Ectodermal cell (in vitro differentiated cells): ENCODE results near the gene SIRPG.

Experiments used
- H3K27ac ChIP-seq: 2 replicates; pipeline ENCODE4 v1.7.0; 2013; ENCODE audit warnings: mild to moderate bottlenecking, low read depth, low read length; ENCODE audit not compliant: insufficient read depth, poor library complexity, severe bottlenecking
- H3K27me3 ChIP-seq: 2 replicates; pipeline ENCODE4 v1.7.0; 2013; ENCODE audit warnings: mild to moderate bottlenecking, low read length; ENCODE audit not compliant: insufficient read depth, control insufficient read depth, poor library complexity, severe bottlenecking
- H3K36me3 ChIP-seq: one replicate; pipeline ENCODE4 v1.7.0; 2013; ENCODE audit warnings: low read length; ENCODE audit not compliant: control insufficient read depth, insufficient read depth
- H3K4me1 ChIP-seq: one replicate; pipeline ENCODE4 v1.7.0; 2013; ENCODE audit warnings: low read length; ENCODE audit not compliant: control insufficient read depth, insufficient read depth
- H3K4me3 ChIP-seq: 2 replicates; pipeline ENCODE4 v1.7.0; 2013; ENCODE audit warnings: low read depth, low read length, control low read depth; ENCODE audit not compliant: insufficient read depth
- H3K9me3 ChIP-seq: 2 replicates; pipeline ENCODE4 v1.7.0; 2013; ENCODE audit warnings: mild to moderate bottlenecking, low read length, moderate library complexity; ENCODE audit not compliant: control insufficient read depth
- WGBS, 2 experiments: methylation state at CpG; one replicate each; pipeline ENCODE4 v1.1.7; 2013; ENCODE audit warnings: missing lambda C conversion rate in 2 of 2; 5-methylcytosine and 5-hydroxymethylcytosine counted together

SIRPG gene

GRCh38 chr20:1689721-1690120 is 32.1 kb upstream of the SIRPG start:
- WGBS, 2 experiments = 93% methylated on average over 3 of the region's 3 CpGs
- Histone ChIP-seq H3K9me3 (no peaks in the 10 kb centered on the region), H3K27me3 (no peaks in the 10 kb centered on the region), H3K4me3 (no peak overlapping the region), H3K27ac (no peak overlapping the region), H3K4me1 (no peaks in the 10 kb centered on the region), H3K36me3 (no peaks in the 10 kb centered on the region)

DNA sequence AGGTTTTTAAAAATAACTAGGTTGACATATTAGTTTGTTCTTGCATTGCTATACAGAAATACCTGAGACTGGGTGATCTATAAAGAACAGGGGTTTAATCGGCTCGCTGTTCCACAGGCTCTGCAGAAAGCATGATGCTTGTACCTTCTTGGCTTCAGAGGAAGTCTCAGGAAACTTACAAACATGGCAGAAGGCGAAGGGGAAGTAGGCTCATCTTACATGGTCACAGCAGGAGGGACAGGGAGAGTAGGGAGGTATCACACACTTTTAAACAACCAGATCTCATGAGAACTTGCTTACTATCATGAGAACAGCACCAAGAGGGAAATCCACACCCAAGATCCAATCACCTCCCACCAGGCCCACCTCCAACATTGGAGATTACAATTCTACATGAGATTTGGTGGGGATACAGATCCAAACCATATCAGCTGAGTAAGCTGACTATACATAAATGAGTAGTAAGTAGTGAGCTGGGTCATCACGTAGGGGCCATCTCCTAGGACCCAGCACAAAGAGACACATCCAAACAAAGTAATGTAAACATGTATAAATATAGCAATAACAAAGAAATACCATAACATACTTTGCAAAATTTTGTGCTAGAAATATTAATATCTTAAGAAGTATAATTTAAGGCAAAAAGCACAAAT is 31.4 kb upstream of the SIRPG start:
- Histone ChIP-seq H3K27ac (no peak overlapping the region), H3K4me1 (no peaks in the 10 kb centered on the region), H3K36me3 (no peaks in the 10 kb centered on the region), H3K9me3 (no peaks in the 10 kb centered on the region), H3K27me3 (no peaks in the 10 kb centered on the region), H3K4me3 (no peak overlapping the region)
- WGBS, 2 experiments = 91 to 95% methylated on average over 3 of the region's 4 CpGs

DNA sequence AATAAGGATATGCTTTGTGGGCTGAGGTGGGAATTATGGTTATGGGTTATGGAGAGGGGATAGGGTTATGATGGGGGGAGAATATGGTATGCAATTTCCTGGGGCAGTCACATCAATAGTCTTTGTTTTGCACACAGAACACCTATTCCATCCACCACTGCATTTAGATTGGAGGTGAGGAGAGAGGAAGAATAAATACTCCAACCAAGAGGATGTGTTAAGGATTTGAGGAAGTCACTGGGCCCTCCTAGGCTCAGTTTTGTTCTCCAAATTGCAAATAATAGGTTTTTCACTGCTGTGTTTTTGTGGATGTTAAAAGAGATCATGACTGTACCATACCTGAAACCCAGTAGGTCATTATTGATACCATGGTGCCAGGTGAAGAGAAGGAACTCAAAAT is 29.5 kb upstream of the SIRPG start:
- Histone ChIP-seq H3K36me3 (no peaks in the 10 kb centered on the region), H3K27me3 (no peaks in the 10 kb centered on the region), H3K4me1 (no peaks in the 10 kb centered on the region), H3K4me3 (no peak overlapping the region), H3K9me3 (no peaks in the 10 kb centered on the region), H3K27ac (no peak overlapping the region)

GRCh38 chr20:1686151-1686748 is 28.7 kb upstream of the SIRPG start:
- Histone ChIP-seq H3K27ac (no peak overlapping the region), H3K36me3 (no peaks in the 10 kb centered on the region), H3K27me3 (no peaks in the 10 kb centered on the region), H3K4me1 (no peaks in the 10 kb centered on the region), H3K9me3 (no peaks in the 10 kb centered on the region), H3K4me3 (no peak overlapping the region)
- 62 to 92% methylated on average over 2 to 3 of the region's 3 CpGs for WGBS, 2 experiments

DNA sequence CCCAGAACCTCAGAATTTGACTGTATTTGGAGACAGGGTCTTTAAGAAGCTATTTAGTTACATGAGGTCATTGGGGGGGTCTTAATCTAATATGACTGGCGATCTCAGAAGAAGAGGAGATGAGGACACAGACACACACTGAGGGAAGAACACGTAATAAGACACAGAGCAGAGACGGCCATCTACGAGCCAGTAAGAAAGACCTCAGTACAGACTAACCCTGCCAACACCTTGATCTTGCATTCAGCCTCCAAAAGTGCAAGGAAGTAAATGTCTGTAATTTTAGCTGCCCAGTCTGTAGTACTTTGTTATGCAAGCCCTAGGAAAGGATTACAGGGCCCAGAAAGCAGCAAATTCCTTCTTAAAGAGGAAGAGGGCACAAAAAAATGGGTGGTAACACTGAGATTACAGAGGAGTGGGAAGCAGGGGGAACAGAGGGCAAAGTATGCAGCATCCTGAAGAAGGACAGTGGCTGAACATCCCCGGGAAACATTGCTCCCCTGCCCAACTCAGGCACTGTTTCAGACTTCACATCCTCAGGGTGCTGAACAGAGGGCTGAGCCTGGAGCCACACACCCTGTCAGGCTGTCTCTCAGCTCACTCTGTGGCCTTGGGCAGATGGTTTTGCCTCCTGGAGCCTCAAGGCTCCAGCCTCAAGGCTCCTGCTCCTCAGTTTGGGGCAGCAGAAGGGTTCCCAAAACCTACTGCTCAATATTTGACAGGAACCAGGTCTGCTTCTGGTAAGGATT is 27.9 kb upstream of the SIRPG start:
- Histone ChIP-seq H3K4me1 (no peaks in the 10 kb centered on the region), H3K27ac (no peak overlapping the region), H3K36me3 (no peaks in the 10 kb centered on the region), H3K27me3 (no peaks in the 10 kb centered on the region), H3K4me3 (no peak overlapping the region), H3K9me3 (no peaks in the 10 kb centered on the region)
- 88 to 91% methylated on average over 5 of the region's 5 CpGs for WGBS, 2 experiments

GRCh38 chr20:1684872-1685271 is 27.3 kb upstream of the SIRPG start:
- Histone ChIP-seq H3K9me3 (no peaks in the 10 kb centered on the region), H3K27ac (no peak overlapping the region), H3K4me3 (no peak overlapping the region), H3K36me3 (no peaks in the 10 kb centered on the region), H3K4me1 (no peaks in the 10 kb centered on the region), H3K27me3 (peaks cover 5% of the 10 kb centered on the region)
- 94 to 100% methylated on average over 1 of the region's 1 CpG for WGBS, 2 experiments

DNA sequence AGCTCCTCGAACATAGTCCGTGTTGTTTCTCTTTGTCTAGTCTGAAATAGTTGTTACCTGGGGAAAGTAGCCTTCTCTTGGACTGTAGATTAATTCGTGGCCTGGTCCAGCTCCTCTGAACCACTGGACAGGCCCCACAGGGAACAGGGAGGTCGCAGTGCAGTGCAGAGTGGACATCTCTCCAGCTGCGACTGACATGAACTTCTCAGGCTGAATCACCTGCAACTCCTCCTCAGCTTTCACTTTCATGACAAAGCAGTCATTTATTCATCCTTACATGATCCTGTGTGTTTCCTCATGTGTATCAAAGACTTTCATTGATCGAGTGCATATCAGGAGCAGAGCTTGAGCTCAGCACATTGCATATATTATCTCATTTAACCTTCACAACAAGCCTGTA is 19.1 kb upstream of the SIRPG start:
- H3K27ac ChIP-seq = no peak overlapping the region
- peaks cover 7% of the 10 kb centered on the region for H3K4me1 ChIP-seq
- WGBS, 2 experiments = 92 to 95% methylated on average over 6 of the region's 6 CpGs
- H3K9me3 ChIP-seq = no peaks in the 10 kb centered on the region
- H3K27me3 ChIP-seq = peaks cover 86% of the 10 kb centered on the region
- no peak overlapping the region for H3K4me3 ChIP-seq
- no peaks in the 10 kb centered on the region for H3K36me3 ChIP-seq

- H3K9me3 ChIP-seq = no peaks in the 10 kb centered on the region
- 86 to 90% methylated on average over 4 of the region's 4 CpGs for WGBS, 2 experiments
- H3K27me3 ChIP-seq = peaks cover 97% of the 10 kb centered on the region
- H3K4me3 ChIP-seq = no peak overlapping the region
- no peaks in the 10 kb centered on the region for H3K36me3 ChIP-seq
- peaks cover 7% of the 10 kb centered on the region for H3K4me1 ChIP-seq
- H3K27ac ChIP-seq = no peak overlapping the region
These were observed 17.6 kb upstream of the SIRPG start for GRCh38 chr20:1674990-1675780.

GRCh38 chr20:1674361-1674760 is 16.8 kb upstream of the SIRPG start:
- peaks cover 97% of the 10 kb centered on the region for H3K27me3 ChIP-seq
- no peak overlapping the region for H3K27ac ChIP-seq
- no peaks in the 10 kb centered on the region for H3K9me3 ChIP-seq
- WGBS, 2 experiments = 96 to 98% methylated on average over 3 of the region's 3 CpGs
- H3K4me3 ChIP-seq = no peak overlapping the region
- H3K4me1 ChIP-seq = peaks cover 7% of the 10 kb centered on the region
- H3K36me3 ChIP-seq = no peaks in the 10 kb centered on the region

DNA sequence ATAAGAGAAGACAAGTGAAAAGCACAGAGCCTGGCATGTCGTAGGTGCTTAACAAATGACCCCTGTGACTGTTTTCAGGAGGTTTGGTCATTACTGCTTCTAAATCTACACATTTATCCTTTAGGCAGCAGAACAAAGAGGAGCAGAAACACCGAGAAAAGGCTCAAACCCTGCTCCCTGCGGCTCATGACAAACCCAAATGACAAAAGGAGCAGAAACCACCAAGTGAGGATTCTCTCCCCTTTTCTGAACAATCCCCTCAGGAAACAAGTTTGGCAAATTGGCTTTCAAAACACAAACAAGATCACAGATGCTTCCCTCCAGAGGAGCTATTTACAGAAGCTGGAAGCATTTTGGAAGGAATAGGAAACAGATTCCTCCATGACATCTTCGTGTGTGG is 15.8 kb upstream of the SIRPG start:
- Histone ChIP-seq H3K27me3 (peaks cover 96% of the 10 kb centered on the region), H3K27ac (peak overlapping the region; percentile 40), H3K4me3 (no peak overlapping the region), H3K36me3 (no peaks in the 10 kb centered on the region), H3K9me3 (no peaks in the 10 kb centered on the region), H3K4me1 (peaks cover 7% of the 10 kb centered on the region)
- WGBS, 2 experiments = 15 to 17% methylated on average over 4 of the region's 4 CpGs
